Neural cell (in vitro differentiated cells): ENCODE results near the gene GYS2. TPM values are rescaled to one million over a fixed set of nuclear protein-coding genes. Genes with fewer than 3 reads are reported as not detected.

Experiments
- H2AFZ ChIP-seq: fragments of 200-600, 300-800 bp; sonication (generic), shearing (Covaris generic); 2 replicates; pipeline ENCODE4 v1.6.0; 2014; ENCODE audit warnings: low read depth, mild to moderate bottlenecking, antibody characterized with exemption, low read length, moderate library complexity
- H3F3A ChIP-seq: fragments of 200-600 bp; shearing (Covaris generic); 2 replicates; pipeline ENCODE4 v1.6.1; 2016; ENCODE audit warnings: mild to moderate bottlenecking, moderate library complexity, mixed read lengths, antibody characterized with exemption, low read length; ENCODE audit not compliant: insufficient read depth, poor library complexity, severe bottlenecking
- H3K27ac ChIP-seq: fragments of 200-600, 300-800 bp; sonication (generic), shearing (Covaris generic); 2 replicates; pipeline ENCODE4 v1.5.1; 2014; ENCODE audit warnings: mild to moderate bottlenecking, low read length, moderate library complexity
- H3K27me3 ChIP-seq: fragments of 300-800, 200-600 bp; sonication (generic), shearing (Covaris generic); 2 replicates; pipeline ENCODE4 v1.6.0; 2014; ENCODE audit warnings: mild to moderate bottlenecking, low read depth, low read length, moderate library complexity; ENCODE audit not compliant: insufficient read depth
- H3K36me3 ChIP-seq: fragments of 300-800, 200-600 bp; sonication (generic), shearing (Covaris generic); 2 replicates; pipeline ENCODE4 v1.5.1; 2014; ENCODE audit warnings: mild to moderate bottlenecking, antibody characterized with exemption, low read length, moderate library complexity; ENCODE audit not compliant: insufficient read depth
- H3K4me2 ChIP-seq: fragments of 300-800, 200-600 bp; sonication (generic), shearing (Covaris generic); 2 replicates; pipeline ENCODE4 v1.6.0; 2014; ENCODE audit warnings: mild to moderate bottlenecking, low read length
- H3K4me3 ChIP-seq: fragments of 300-800, 200-600 bp; sonication (generic), shearing (Covaris generic); 2 replicates; pipeline ENCODE4 v1.5.1; 2014; ENCODE audit warnings: mild to moderate bottlenecking, low read length, moderate library complexity
- H3K79me2 ChIP-seq: fragments of 200-600 bp; shearing (Covaris generic); replicated peaks from 2 replicates; pipeline ENCODE4 v1.6.0; 2014; ENCODE audit warnings: mild to moderate bottlenecking, low read length, moderate library complexity; ENCODE audit not compliant: insufficient read depth
- H3K9ac ChIP-seq: fragments of 300-800, 200-600 bp; sonication (generic), shearing (Covaris generic); 2 replicates; pipeline ENCODE4 v1.6.1; 2016; ENCODE audit warnings: mild to moderate bottlenecking, low read length, mixed read lengths
- H3K9me2 ChIP-seq: fragments of 200-600 bp; shearing (Covaris generic); 2 replicates; pipeline ENCODE4 v1.6.1; 2016; ENCODE audit warnings: mild to moderate bottlenecking, low read length, mixed read lengths; ENCODE audit not compliant: insufficient read depth
- H3K9me3 ChIP-seq: fragments of 200-600, 300-800 bp; sonication (generic), shearing (Covaris generic); 2 replicates; pipeline ENCODE4 v1.6.1; 2016; ENCODE audit warnings: mild to moderate bottlenecking, mixed run types, low read length, moderate library complexity, mixed read lengths
- H4K20me1 ChIP-seq: fragments of 200-600 bp; shearing (Covaris generic); 2 replicates; pipeline ENCODE4 v1.6.1; 2016; ENCODE audit warnings: mild to moderate bottlenecking, mixed run types; ENCODE audit not compliant: insufficient read depth
- CTCF ChIP-seq: fragments of 450-650 bp; IDR thresholded peaks from 2 replicates; pipeline ENCODE4 v1.5.1; 2014; ENCODE audit warnings: antibody characterized with exemption, mild to moderate bottlenecking, moderate library complexity; ENCODE audit not compliant: poor library complexity, severe bottlenecking
- EP300 ChIP-seq: fragments of 450-650 bp; conservative IDR thresholded peaks from 2 replicates; pipeline ENCODE4 v1.6.1; 2014; ENCODE audit warnings: antibody characterized with exemption, mild to moderate bottlenecking, moderate library complexity; ENCODE audit not compliant: poor library complexity, severe bottlenecking
- EZH2 ChIP-seq: fragments of 200-600, 300-800 bp; shearing (Covaris generic), sonication (generic); IDR thresholded peaks from 2 replicates; pipeline ENCODE4 v1.6.1; 2014; ENCODE audit warnings: antibody characterized with exemption, low read length, borderline replicate concordance, mild to moderate bottlenecking; ENCODE audit not compliant: insufficient read depth, poor library complexity, severe bottlenecking
- MXI1 ChIP-seq: fragments of 450-650 bp; conservative IDR thresholded peaks from 2 replicates; pipeline ENCODE4 v1.6.1; 2014; ENCODE audit warnings: antibody characterized with exemption, mild to moderate bottlenecking; ENCODE audit not compliant: poor library complexity, severe bottlenecking
- POLR2AphosphoS5 ChIP-seq: IDR thresholded peaks from 2 replicates; pipeline ENCODE4 v1.6.1; 2012
- RAD21 ChIP-seq: fragments of 450-650 bp; conservative IDR thresholded peaks from 2 replicates; pipeline ENCODE4 v1.6.1; 2014; ENCODE audit warnings: antibody characterized with exemption, mild to moderate bottlenecking, moderate library complexity
- SMC3 ChIP-seq: fragments of 450-650 bp; conservative IDR thresholded peaks from 2 replicates; pipeline ENCODE4 v1.6.1; 2014; ENCODE audit warnings: antibody characterized with exemption, mild to moderate bottlenecking, moderate library complexity; ENCODE audit not compliant: poor library complexity
- TAF1 ChIP-seq: IDR thresholded peaks from 2 replicates; pipeline ENCODE4 v1.6.1; 2012; ENCODE audit warnings: low read depth
- polyA plus RNA-seq: library from polyadenylated mRNA; depleted of rRNA; stranded (reverse); fragments of >200 nt; gene quantifications from 2 replicates; pipeline ENCODE4 v1.2.3, GENCODE V29; 2014
- TF ChIP-seq, protein P1 (sequence below): IDR thresholded peaks from 2 replicates; pipeline ENCODE4 v1.6.1; 2012; ENCODE audit warnings: borderline replicate concordance

GYS2 gene
- polyA plus RNA-seq, 1 donor from 2014 or later, result not detected

DNA sequence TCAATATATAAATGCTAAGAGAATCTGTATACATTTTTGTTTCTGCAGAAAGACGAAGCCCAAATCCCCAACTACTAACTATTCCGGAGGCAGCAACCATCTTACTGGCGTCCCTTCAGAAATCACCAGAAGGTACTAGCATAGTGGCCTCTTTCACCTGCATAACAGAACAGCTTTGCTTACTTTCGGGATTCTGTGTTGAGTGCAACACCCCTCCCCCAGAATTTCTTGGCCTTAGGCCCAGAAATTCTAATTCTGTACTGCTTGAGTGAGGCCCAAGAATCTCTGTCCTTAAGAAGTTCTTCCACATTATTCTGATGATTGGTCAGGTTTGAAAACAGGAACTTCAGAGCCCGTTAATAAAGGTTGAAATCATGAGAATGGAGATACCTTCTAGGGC, 75.7 kb downstream of the GYS2 start:
- Histone ChIP-seq H4K20me1 (no peaks in the 10 kb centered on the region), H3F3A (no peaks in the 10 kb centered on the region), H3K27ac (no peak overlapping the region), H3K9me2 (no peaks in the 10 kb centered on the region), H3K4me2 (no peak overlapping the region), H3K27me3 (peaks cover 34% of the 10 kb centered on the region), H2AFZ (no peak overlapping the region), H3K9me3 (no peaks in the 10 kb centered on the region), H3K79me2 (no peaks in the 10 kb centered on the region), H3K36me3 (no peaks in the 10 kb centered on the region), H3K9ac (no peak overlapping the region), H3K4me3 (no peak overlapping the region)
- no peak for TF ChIP-seq TAF1
- TF ChIP-seq EP300, result no peak
- TF ChIP-seq, protein P1, sequence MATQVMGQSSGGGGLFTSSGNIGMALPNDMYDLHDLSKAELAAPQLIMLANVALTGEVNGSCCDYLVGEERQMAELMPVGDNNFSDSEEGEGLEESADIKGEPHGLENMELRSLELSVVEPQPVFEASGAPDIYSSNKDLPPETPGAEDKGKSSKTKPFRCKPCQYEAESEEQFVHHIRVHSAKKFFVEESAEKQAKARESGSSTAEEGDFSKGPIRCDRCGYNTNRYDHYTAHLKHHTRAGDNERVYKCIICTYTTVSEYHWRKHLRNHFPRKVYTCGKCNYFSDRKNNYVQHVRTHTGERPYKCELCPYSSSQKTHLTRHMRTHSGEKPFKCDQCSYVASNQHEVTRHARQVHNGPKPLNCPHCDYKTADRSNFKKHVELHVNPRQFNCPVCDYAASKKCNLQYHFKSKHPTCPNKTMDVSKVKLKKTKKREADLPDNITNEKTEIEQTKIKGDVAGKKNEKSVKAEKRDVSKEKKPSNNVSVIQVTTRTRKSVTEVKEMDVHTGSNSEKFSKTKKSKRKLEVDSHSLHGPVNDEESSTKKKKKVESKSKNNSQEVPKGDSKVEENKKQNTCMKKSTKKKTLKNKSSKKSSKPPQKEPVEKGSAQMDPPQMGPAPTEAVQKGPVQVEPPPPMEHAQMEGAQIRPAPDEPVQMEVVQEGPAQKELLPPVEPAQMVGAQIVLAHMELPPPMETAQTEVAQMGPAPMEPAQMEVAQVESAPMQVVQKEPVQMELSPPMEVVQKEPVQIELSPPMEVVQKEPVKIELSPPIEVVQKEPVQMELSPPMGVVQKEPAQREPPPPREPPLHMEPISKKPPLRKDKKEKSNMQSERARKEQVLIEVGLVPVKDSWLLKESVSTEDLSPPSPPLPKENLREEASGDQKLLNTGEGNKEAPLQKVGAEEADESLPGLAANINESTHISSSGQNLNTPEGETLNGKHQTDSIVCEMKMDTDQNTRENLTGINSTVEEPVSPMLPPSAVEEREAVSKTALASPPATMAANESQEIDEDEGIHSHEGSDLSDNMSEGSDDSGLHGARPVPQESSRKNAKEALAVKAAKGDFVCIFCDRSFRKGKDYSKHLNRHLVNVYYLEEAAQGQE, result no peak
- no peak for TF ChIP-seq SMC3
- no peak for TF ChIP-seq RAD21
- no peak for TF ChIP-seq EZH2
- no peak for TF ChIP-seq MXI1
- no peak for TF ChIP-seq CTCF
- TF ChIP-seq POLR2AphosphoS5, result no peak

DNA sequence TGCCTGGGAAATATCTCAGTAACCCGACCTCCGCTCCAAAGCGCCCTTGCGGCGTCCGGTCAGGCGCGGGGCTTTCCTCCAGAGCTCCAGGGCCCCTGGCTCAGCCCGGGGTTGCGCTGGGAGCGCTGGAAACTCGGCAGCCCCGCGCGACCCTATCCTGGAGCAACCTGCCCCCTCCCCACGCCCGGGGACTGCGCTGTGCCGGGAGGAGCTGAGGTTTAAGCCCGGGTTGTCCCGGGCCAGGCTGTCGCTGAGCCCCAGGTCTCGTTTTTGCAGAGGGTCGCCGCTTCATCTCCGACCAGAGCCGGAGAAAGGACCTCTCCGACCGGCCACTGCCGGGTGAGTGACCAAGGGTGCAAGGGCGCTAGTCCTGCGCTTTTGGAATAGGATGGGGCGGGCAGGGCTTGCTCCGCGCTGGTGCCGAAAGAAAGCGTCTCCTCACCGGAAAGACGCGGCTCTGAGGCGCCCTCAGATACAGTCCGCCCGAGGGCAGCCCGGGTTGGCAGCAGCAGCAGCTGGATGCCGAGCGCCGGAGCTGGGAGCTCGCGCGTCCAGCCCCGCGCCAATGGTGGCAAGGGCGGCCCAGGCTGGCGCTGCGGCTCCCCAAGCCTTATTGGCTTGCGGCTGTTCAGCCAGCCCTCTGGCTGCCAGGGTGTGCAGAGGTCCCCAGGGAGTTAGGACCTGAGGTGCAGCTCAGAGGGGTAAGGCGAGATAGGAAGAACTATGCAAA, 77.0 kb downstream of the GYS2 start:
- no peak for TF ChIP-seq EZH2
- no peak for TF ChIP-seq SMC3
- peak; percentile 29 for TF ChIP-seq POLR2AphosphoS5
- TF ChIP-seq MXI1, result peak; percentile 28
- TF ChIP-seq TAF1, result no peak
- TF ChIP-seq, protein P1, result no peak
- no peak for TF ChIP-seq CTCF
- no peak for TF ChIP-seq EP300
- Histone ChIP-seq H4K20me1 (no peaks in the 10 kb centered on the region), H3K9ac (peak overlapping the region; percentile 54), H3F3A (no peaks in the 10 kb centered on the region), H2AFZ (peak overlapping the region; percentile 23), H3K27me3 (peaks cover 34% of the 10 kb centered on the region), H3K9me2 (no peaks in the 10 kb centered on the region), H3K4me3 (peak overlapping the region; percentile 74), H3K4me2 (peak overlapping the region; percentile 79), H3K27ac (no peak overlapping the region), H3K36me3 (no peaks in the 10 kb centered on the region), H3K9me3 (no peaks in the 10 kb centered on the region), H3K79me2 (no peaks in the 10 kb centered on the region)
